ENCODE data around the gene TMEM63A.
A peak's percentile ranks its signal among the peaks of the same experiment; 100 is the strongest.

TMEM63A gene

GRCh38 chr1:225866981-225867380, 15.2 kb downstream of the TMEM63A start:
- no peak for DNase-seq (ENCODE audit: low read depth in 3 of 3)

GRCh38 chr1:225866061-225866837, 15.9 kb downstream of the TMEM63A start:
- peak; percentile 55 to 62 (median 58) for DNase-seq (ENCODE audit: low read depth in 3 of 3)

GRCh38 chr1:225865514-225865913, 16.7 kb downstream of the TMEM63A start:
- no peak for DNase-seq (ENCODE audit: low read depth in 3 of 3)

DNA sequence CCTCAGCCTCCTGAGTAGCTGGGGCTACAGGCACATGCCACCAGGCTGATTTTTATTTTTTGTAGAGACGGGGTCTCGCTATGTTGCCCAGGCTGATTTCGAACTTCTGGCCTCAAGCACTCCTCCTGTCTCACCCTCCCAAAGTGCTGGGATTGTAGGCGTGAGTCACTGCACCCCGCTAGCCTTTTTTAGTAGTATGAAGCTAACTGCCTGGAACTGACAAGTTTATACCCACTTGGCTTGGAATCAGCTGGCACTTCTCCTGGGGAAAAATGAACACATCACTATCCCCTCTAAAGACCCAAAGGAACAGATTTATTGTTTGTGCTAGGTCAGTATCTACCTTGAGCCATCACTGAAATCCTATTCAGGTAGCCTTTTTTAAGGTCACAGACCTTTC, 19.0 kb downstream of the TMEM63A start:
- DNase-seq (ENCODE audit: low read depth in 3 of 3) = no peak

- no peak for DNase-seq (ENCODE audit: low read depth in 3 of 3)
These were observed 19.6 kb downstream of the TMEM63A start for GRCh38 chr1:225862581-225862950.

DNA sequence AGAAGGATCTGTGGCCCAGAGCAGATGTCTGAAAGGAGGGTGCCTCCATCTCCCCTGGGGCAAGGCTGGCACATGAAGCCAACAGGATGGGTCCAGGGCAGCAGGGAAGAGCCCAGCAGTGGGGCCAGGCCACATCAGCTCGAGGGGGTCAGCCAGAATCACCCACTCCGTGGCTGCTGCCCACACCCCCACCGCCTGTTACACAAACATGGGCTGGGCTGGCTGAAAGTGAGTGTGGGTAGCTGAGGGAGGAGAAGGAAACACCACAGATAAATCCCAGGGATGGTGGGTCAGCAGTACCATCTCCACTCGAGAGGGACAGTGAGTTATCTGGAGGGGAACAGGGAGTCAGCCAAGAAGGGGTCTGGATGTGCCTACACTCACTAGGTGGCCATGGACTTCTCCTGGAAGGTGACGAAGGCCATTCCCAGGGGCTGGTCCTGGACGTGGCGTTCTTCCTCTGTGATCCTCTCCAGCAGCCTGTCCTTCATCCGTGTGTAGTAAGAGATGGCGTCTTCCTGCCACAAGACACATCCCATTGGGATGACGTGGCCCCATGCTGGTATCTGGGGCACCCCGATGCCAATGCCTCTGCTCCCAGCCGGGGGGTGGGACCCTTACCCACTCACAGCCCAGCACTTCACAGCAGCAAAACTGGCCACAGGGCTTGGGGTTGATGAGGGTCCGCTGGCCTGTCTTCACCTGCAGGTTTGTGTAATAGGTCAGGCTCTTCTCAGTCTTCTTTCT, 20.2 kb downstream of the TMEM63A start:
- no peak for DNase-seq (ENCODE audit: low read depth in 3 of 3)

DNA sequence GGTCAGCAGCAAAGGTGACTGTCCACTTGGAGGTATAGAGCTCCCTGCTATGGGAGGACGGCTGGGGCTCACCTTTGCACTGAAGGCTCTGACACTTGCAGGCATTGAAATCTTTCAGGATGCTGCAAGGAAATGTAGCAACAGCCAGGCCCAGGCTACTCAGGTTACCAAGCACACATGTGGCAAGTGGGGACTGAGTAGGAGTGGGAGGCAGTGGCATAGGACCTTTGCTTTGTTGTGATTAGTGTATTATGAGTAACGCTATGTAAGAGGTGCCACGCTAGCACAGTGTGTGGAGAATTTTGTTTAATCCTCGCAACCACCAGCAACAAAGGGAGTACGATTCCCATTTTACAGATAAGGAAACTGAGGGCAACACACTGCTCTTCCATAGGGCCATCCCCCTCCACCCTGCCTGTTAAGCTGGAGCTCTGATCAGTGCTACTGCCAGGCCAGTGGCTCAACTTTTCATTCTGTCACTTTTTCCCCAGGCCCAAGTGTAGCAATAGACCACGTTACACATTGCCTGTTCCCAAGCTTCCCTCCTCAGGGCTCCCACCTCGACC, 21.2 kb downstream of the TMEM63A start:
- DNase-seq (ENCODE audit: low read depth in 3 of 3) = no peak

- DNase-seq (ENCODE audit: low read depth in 3 of 3) = no peak
These were observed 22.1 kb downstream of the TMEM63A start for GRCh38 chr1:225860107-225860506.

GRCh38 chr1:225859151-225859550, 23.0 kb downstream of the TMEM63A start:
- DNase-seq (ENCODE audit: low read depth in 3 of 3) = no peak

- no peak for DNase-seq (ENCODE audit: low read depth in 3 of 3)
These were observed 24.9 kb downstream of the TMEM63A start for GRCh38 chr1:225857256-225857655.

DNA sequence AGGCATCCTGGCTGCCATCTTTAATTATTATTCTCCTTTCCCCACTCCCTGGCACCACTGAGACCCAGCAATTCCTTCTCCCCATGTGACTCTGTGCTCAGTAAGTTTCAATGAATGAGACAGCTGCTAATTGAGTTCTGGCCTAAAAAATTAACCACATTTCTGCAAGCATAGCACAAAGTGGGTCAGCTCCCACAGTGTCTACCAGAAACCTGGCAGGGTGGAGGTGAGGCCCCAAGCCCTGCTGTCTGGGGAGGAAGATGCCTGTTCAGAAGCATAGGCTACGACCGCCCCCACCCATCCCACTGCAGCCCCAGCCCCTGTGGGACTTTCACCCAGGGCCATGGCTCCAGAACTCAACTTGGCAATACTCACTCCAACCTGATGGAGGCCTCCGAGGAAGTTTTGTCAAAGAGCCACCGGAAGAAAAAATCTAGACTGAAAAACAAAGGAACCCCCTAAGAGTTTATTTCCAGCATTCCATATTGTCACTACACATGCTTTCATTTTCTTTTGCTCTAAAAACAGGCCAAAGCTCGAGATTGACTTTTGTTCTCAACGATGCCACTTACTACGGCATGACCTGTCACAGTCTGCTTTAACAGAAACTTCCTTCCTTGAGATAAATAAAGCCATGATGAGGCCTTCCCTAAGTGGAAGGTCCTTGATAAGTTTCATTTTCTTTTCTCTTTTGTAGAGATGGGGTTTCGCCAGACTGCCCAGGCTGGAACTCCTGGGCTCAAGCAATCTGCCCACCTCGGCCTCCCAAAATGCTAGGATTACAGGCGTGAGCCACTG, 26.5 kb downstream of the TMEM63A start:
- DNase-seq (ENCODE audit: low read depth in 3 of 3) = no peak

DNA sequence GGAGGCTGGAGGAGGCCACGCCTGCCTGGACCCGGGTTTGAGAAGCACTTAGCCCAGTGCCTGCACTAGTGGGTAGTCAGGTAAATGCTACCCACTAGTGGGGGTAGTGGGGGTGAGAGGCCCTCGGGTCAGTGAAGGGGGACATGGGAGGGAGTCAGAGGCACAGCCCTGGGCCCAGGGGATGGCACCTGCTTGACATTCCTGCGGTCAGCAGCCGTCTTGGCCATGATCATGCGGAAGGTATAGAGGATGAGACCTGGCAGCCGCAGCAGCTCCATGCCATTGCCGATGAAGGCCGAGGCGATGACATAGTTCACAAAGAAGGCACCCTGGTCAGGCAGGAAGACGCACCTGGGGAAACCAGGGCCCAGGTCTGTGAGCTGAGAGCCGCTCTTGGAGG, 28.7 kb downstream of the TMEM63A start:
- DNase-seq (ENCODE audit: low read depth in 3 of 3) = no peak

- no peak for DNase-seq (ENCODE audit: low read depth in 3 of 3)
These were observed 29.6 kb downstream of the TMEM63A start for GRCh38 chr1:225852413-225853124.

- no peak for DNase-seq (ENCODE audit: low read depth in 3 of 3)
These were observed 30.4 kb downstream of the TMEM63A start for GRCh38 chr1:225851805-225852204.

DNA sequence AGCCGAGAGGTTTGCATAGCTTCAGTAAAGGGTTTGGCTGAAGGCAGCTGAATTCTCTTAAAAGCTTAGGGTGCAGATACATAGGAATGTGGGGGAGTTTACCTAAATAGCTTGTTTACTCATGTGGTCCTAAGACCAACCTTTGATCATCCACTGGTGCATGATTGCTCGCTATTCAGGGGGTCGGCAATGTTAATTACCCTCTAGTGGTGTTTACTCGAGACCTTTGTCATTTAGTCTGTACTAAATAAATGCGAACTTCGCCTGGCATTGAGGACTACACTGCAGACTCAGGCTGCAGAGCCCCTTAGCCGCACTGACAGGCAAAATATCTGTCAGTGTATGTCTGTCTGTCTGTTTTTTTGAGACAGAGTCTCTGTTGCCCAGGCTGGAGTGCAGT, 31.8 kb downstream of the TMEM63A start:
- no peak for DNase-seq (ENCODE audit: low read depth in 3 of 3)

GRCh38 chr1:225849925-225850324, 32.3 kb downstream of the TMEM63A start:
- DNase-seq (ENCODE audit: low read depth in 3 of 3) = no peak

GRCh38 chr1:225848030-225848955, 33.9 kb downstream of the TMEM63A start:
- DNase-seq (ENCODE audit: low read depth in 3 of 3) = no peak

GRCh38 chr1:225847610-225848009, 34.6 kb downstream of the TMEM63A start:
- no peak for DNase-seq (ENCODE audit: low read depth in 3 of 3)

DNA sequence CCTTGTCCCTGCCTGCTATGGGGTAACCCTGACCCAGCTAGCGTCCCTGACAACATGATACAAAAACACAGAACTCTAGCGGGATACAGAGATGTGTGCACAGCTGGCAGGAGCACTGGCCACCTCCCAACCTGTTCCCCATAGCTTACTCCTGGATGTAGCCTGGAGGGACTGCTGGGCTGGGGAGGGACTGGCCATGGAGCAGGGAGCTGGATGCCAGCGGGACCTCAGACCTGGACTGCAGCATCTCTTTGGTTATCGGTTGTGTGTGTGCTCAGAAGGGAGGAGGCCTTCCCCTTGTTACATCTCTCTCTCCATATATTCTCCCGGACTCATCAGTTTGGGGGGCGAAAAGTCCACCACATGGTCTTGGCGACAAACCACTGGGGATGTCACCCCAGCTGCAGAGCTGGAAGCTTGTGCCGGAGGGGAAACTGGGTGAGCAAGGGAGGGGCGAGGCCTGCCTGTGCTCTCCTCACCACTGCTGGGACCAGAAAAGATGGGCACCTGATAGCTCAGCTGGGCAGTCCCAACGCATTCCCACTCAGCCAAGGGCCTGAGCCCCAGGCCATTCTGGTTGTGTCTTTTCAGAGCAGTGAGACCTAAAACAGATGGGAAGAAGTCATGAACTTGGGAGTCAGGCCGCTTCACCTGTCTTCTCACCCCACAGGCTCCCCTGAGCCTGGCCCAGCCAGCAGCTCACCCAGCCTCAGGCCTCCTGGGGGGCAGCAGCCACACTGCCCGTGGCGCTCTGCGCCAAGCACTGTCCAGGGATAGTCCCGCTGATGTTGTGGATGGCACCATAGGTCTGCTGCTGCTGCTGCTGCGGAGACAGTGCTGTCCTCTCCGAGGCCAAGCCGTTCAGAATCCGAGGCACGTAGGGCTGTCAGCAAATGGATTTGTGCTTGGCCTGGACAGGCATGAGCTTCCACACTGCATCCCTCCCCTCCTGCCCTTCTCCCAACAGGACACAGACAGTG, 35.6 kb downstream of the TMEM63A start:
- DNase-seq (ENCODE audit: low read depth in 3 of 3) = no peak

Data from stimulated activated CD4-positive, alpha-beta T cell treated with anti-CD3 and anti-CD28 coated beads, TNF-alpha, amount 100 ng/mL, for 48 hours (primary cell).